Loucy (cell line): ENCODE data around the gene RNF40.

Source experiments
- EZH2phosphoT487 ChIP-seq: fragments of 200-600 bp; IDR thresholded peaks from 2 replicates; pipeline ENCODE4 v1.6.1; 2018; ENCODE audit warnings: antibody characterized with exemption, mild to moderate bottlenecking, moderate library complexity, borderline replicate concordance
- TF ChIP-seq, protein P1 (sequence below): fragments of 200-600 bp; sonication (generic); conservative IDR thresholded peaks from 2 replicates; pipeline ENCODE4 v1.5.1; 2014; ENCODE audit warnings: mild to moderate bottlenecking, antibody characterized with exemption, low read length

DNA sequence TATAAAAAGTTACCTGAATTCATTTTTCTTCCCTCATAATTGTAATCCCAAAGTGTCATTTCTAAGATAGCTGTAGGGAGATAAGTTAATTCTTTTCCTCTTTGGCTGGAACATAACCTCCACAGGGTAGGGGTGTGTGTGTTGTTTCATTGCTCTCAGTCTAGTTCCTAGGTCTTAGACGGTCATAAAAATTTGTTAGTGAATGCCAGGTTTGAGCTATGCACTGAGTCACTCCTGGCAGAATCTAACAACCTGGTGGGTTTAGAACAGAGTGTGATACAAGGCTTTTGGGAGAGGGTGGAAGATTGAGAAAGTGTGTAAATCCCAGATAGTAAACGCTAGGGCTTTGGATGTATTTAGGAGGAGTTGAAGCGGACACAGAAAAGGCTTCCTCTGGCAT is 14.8 kb upstream of the RNF40 start:
- TF ChIP-seq, protein P1, sequence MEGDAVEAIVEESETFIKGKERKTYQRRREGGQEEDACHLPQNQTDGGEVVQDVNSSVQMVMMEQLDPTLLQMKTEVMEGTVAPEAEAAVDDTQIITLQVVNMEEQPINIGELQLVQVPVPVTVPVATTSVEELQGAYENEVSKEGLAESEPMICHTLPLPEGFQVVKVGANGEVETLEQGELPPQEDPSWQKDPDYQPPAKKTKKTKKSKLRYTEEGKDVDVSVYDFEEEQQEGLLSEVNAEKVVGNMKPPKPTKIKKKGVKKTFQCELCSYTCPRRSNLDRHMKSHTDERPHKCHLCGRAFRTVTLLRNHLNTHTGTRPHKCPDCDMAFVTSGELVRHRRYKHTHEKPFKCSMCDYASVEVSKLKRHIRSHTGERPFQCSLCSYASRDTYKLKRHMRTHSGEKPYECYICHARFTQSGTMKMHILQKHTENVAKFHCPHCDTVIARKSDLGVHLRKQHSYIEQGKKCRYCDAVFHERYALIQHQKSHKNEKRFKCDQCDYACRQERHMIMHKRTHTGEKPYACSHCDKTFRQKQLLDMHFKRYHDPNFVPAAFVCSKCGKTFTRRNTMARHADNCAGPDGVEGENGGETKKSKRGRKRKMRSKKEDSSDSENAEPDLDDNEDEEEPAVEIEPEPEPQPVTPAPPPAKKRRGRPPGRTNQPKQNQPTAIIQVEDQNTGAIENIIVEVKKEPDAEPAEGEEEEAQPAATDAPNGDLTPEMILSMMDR = no peak
- no peak for TF ChIP-seq EZH2phosphoT487
